ENCODE results near the gene DNAAF2. TPM values are rescaled to one million over a fixed set of nuclear protein-coding genes. Genes with fewer than 3 reads are reported as not detected.
"Not testable (repeated sequence)": the region's sequence is repeated elsewhere in the genome, so short reads cannot be mapped to it uniquely, and the experiment has no call there.

Gene DNAAF2
- total and polyA plus RNA-seq, 4 donors: 4.2 to 8.2 (median 5.3) TPM

DNA sequence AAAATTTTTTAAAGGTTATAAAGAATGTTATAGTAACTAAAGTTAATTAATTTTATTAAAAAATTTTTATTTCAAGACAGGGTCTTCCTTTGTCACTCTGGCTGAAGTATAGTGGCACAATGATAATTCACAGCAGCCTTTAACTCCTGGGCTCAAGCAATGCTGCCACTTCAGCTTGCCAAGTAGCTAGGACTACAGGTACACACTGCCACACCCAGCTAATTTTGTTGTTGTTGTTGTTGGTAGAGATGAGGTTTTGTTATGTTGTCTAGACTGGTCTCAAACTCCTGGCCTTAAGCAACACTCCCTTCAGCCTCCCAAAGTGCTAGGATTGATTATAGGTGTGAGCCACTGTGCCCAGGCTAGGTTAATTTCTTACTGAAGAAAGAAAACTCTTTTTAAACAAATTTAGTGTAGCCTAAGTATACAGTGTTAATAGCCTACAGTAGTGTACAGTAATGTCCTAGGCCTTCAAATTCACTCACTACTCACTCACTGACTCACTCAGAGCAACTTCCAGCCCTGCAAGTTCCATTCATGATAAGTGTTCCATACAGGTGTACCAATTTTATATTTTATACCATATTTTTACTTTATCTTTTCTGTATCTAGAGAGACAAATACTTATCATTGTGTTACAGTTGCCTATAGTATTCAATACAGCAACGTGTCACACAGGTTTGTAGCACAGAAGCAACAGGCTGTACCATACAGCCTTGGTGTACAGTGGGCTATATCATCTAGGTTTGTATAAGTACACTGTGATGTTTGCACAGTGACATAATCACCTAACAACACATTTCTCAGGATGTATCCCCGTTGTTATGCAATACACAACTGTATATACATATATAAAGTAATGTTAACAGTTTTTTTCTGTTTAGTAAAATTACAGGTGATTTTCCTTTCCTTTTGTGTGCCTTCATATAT is 24.7 kb upstream of the DNAAF2 start:
- no peaks in the 10 kb centered on the region for H3K27me3 ChIP-seq (ENCODE audit: control insufficient read depth in 4 of 4, insufficient read depth in 4 of 4, low read length in 3 of 4)
- peaks cover 0 to 3% (median 0%) of the 10 kb centered on the region in 4 donors for H3K4me1 ChIP-seq (ENCODE audit: control insufficient read depth in 4 of 4, insufficient read depth in 4 of 4, low read length in 3 of 4)
- H3K4me3 ChIP-seq (ENCODE audit: low read depth in 1 of 3, low read length in 3 of 3): no peak overlapping the region
- DNase-seq (ENCODE audit: low spot score): no peak
- H3K9me3 ChIP-seq (ENCODE audit: control insufficient read depth in 4 of 4, low read length in 3 of 4): no peaks in the 10 kb centered on the region
- H3K36me3 ChIP-seq (ENCODE audit: control insufficient read depth in 4 of 4, insufficient read depth in 3 of 4, low read depth in 1 of 4, low read length in 3 of 4): no peaks in the 10 kb centered on the region
- no peak for TF ChIP-seq JUND (IDR thresholded peaks at IDR 0.05)
- TF ChIP-seq HNF4A (conservative IDR thresholded peaks at IDR 0.05): no peak
- no peak for TF ChIP-seq FOXA1 (IDR thresholded peaks at IDR 0.05)
- no peak for TF ChIP-seq YY1 (IDR thresholded peaks at IDR 0.05)
- TF ChIP-seq, protein P1, sequence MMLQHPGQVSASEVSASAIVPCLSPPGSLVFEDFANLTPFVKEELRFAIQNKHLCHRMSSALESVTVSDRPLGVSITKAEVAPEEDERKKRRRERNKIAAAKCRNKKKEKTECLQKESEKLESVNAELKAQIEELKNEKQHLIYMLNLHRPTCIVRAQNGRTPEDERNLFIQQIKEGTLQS (IDR thresholded peaks at IDR 0.05): no peak
- TF ChIP-seq, protein P2, sequence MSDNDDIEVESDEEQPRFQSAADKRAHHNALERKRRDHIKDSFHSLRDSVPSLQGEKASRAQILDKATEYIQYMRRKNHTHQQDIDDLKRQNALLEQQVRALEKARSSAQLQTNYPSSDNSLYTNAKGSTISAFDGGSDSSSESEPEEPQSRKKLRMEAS (IDR thresholded peaks at IDR 0.05): no peak
- no peak for TF ChIP-seq RXRA (IDR thresholded peaks at IDR 0.05)
- TF ChIP-seq TAF1 (conservative IDR thresholded peaks at IDR 0.05): no peak
- no peak for TF ChIP-seq GABPA (IDR thresholded peaks at IDR 0.05 in 1 of 2, conservative IDR thresholded peaks at IDR 0.05 in 1 of 2)
- no peak for TF ChIP-seq HNF4G (IDR thresholded peaks at IDR 0.05)
- TF ChIP-seq SP1 (IDR thresholded peaks at IDR 0.05): no peak
- no peak for TF ChIP-seq NR2F2 (IDR thresholded peaks at IDR 0.05)
- TF ChIP-seq RAD21 (IDR thresholded peaks at IDR 0.05): no peak
- TF ChIP-seq FOXA2 (IDR thresholded peaks at IDR 0.05): no peak
- TF ChIP-seq, protein P3, sequence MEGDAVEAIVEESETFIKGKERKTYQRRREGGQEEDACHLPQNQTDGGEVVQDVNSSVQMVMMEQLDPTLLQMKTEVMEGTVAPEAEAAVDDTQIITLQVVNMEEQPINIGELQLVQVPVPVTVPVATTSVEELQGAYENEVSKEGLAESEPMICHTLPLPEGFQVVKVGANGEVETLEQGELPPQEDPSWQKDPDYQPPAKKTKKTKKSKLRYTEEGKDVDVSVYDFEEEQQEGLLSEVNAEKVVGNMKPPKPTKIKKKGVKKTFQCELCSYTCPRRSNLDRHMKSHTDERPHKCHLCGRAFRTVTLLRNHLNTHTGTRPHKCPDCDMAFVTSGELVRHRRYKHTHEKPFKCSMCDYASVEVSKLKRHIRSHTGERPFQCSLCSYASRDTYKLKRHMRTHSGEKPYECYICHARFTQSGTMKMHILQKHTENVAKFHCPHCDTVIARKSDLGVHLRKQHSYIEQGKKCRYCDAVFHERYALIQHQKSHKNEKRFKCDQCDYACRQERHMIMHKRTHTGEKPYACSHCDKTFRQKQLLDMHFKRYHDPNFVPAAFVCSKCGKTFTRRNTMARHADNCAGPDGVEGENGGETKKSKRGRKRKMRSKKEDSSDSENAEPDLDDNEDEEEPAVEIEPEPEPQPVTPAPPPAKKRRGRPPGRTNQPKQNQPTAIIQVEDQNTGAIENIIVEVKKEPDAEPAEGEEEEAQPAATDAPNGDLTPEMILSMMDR (IDR thresholded peaks at IDR 0.05; ENCODE audit: low read depth, low read length, missing input control): no peak
- TF ChIP-seq, protein P4, sequence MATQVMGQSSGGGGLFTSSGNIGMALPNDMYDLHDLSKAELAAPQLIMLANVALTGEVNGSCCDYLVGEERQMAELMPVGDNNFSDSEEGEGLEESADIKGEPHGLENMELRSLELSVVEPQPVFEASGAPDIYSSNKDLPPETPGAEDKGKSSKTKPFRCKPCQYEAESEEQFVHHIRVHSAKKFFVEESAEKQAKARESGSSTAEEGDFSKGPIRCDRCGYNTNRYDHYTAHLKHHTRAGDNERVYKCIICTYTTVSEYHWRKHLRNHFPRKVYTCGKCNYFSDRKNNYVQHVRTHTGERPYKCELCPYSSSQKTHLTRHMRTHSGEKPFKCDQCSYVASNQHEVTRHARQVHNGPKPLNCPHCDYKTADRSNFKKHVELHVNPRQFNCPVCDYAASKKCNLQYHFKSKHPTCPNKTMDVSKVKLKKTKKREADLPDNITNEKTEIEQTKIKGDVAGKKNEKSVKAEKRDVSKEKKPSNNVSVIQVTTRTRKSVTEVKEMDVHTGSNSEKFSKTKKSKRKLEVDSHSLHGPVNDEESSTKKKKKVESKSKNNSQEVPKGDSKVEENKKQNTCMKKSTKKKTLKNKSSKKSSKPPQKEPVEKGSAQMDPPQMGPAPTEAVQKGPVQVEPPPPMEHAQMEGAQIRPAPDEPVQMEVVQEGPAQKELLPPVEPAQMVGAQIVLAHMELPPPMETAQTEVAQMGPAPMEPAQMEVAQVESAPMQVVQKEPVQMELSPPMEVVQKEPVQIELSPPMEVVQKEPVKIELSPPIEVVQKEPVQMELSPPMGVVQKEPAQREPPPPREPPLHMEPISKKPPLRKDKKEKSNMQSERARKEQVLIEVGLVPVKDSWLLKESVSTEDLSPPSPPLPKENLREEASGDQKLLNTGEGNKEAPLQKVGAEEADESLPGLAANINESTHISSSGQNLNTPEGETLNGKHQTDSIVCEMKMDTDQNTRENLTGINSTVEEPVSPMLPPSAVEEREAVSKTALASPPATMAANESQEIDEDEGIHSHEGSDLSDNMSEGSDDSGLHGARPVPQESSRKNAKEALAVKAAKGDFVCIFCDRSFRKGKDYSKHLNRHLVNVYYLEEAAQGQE (IDR thresholded peaks at IDR 0.05): no peak
- no peak for TF ChIP-seq EGR1 (IDR thresholded peaks at IDR 0.05; ENCODE audit: low read depth in 2 of 2)
- TF ChIP-seq, protein P5, sequence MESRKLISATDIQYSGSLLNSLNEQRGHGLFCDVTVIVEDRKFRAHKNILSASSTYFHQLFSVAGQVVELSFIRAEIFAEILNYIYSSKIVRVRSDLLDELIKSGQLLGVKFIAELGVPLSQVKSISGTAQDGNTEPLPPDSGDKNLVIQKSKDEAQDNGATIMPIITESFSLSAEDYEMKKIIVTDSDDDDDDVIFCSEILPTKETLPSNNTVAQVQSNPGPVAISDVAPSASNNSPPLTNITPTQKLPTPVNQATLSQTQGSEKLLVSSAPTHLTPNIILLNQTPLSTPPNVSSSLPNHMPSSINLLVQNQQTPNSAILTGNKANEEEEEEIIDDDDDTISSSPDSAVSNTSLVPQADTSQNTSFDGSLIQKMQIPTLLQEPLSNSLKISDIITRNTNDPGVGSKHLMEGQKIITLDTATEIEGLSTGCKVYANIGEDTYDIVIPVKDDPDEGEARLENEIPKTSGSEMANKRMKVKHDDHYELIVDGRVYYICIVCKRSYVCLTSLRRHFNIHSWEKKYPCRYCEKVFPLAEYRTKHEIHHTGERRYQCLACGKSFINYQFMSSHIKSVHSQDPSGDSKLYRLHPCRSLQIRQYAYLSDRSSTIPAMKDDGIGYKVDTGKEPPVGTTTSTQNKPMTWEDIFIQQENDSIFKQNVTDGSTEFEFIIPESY (IDR thresholded peaks at IDR 0.05): no peak
- no peak overlapping the region for H3K9ac ChIP-seq (ENCODE audit: low read depth in 1 of 2, low read length in 2 of 2)
- WGBS: 81% methylated on average over 2 of the region's 2 CpGs
- no peak overlapping the region for H3K27ac ChIP-seq (ENCODE audit: low read depth in 1 of 2, low read length in 2 of 2)

DNA sequence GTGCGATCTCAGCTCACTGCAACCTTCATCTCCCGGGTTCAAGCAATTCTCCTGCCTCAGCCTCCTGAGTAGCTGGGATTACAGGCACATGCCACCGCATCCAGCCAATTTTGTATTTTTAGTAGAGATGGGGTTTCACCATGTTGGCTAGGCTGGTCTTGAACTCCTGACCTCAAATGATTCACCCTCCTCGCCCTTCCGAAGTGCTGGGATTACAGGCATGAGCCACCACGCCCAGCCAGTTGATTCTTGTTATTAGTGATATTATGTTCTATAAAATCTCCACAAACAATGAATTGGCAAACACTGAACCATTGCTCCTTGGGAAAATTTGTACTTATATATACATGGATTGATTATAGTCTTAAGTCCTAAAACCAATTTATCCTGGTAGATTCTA is 22.5 kb upstream of the DNAAF2 start:
- H3K4me3 ChIP-seq (ENCODE audit: low read depth in 1 of 3, low read length in 3 of 3); H3K27ac ChIP-seq (ENCODE audit: low read depth in 1 of 2, low read length in 2 of 2); H3K4me1 ChIP-seq (ENCODE audit: control insufficient read depth in 4 of 4, insufficient read depth in 4 of 4, low read length in 3 of 4); H3K27me3 ChIP-seq (ENCODE audit: control insufficient read depth in 4 of 4, insufficient read depth in 4 of 4, low read length in 3 of 4); H3K9ac ChIP-seq (ENCODE audit: low read depth in 1 of 2, low read length in 2 of 2); H3K36me3 ChIP-seq (ENCODE audit: control insufficient read depth in 4 of 4, insufficient read depth in 3 of 4, low read depth in 1 of 4, low read length in 3 of 4); H3K9me3 ChIP-seq (ENCODE audit: control insufficient read depth in 4 of 4, low read length in 3 of 4); DNase-seq (ENCODE audit: low spot score): not testable (repeated sequence)
- WGBS: 93% methylated on average over 6 of the region's 6 CpGs

Measured in liver (tissue), 9 donors.